GM12801 (cell line): Measurements from ENCODE around the gene SELENOI.

Experiments
- TF ChIP-seq, protein P1 (sequence below): IDR thresholded peaks from one replicate; pipeline ENCODE4 v1.5.1; 2011; ENCODE audit warnings: control low read depth; ENCODE audit not compliant: insufficient read length; ENCODE audit errors: extremely low read depth

The SELENOI gene

DNA sequence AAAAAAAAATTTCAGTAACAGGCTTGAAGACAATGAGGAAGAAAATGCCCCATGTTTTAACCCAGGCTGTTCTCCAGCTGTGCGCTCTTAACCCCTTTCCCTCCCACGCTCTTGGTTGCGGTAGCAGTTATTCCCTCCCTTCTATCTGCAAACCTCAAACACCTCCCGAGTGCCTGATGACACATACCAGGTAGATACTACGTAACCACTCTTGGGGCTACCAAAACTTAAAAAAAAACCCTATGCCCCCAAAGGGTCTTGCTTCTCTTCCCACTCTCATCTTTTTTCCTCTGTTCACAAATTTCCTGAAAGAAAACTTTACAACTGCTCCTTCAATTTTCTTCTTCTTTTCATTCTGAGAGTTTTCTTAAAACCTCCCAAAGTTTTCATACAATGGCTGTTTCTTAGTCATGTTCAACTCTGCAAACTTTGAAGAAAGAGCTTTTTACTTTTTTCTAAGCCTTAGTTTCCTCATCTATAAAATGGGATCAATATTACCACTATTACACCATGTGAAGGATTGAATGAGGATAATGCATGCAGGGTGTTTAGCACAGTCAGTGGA lies 50.9 kb downstream of the SELENOI start:
- TF ChIP-seq, protein P1, sequence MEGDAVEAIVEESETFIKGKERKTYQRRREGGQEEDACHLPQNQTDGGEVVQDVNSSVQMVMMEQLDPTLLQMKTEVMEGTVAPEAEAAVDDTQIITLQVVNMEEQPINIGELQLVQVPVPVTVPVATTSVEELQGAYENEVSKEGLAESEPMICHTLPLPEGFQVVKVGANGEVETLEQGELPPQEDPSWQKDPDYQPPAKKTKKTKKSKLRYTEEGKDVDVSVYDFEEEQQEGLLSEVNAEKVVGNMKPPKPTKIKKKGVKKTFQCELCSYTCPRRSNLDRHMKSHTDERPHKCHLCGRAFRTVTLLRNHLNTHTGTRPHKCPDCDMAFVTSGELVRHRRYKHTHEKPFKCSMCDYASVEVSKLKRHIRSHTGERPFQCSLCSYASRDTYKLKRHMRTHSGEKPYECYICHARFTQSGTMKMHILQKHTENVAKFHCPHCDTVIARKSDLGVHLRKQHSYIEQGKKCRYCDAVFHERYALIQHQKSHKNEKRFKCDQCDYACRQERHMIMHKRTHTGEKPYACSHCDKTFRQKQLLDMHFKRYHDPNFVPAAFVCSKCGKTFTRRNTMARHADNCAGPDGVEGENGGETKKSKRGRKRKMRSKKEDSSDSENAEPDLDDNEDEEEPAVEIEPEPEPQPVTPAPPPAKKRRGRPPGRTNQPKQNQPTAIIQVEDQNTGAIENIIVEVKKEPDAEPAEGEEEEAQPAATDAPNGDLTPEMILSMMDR: no peak

DNA sequence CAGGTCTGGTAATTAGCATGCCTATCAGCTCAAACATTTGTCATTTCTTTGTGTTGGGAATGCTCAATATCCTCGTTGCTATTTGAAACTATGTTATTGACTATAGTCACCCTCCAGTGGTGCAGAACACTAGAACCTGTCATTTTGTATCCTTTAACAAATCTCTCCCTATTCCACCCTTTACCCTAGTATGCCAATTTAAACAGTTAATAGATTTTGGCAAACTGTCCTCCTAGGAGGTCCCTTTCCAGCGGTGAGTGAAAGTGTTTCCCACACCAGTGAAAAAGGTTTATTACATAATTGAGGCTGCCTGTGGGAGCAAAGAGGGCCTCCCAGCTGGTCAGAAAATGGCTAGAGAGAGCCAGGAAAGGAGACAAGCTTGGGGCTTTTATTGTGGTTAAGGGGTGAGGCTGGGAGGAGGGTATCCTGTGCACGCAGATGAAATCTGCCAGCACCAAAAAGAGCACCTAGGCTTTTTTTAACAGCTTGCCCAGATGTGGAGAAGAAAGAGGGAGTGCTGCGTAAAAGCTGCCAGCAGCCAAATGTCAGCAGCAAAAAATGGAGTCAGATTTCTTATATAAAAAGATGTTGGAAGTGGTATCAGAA lies 53.9 kb downstream of the SELENOI start:
- TF ChIP-seq, protein P1: no peak

DNA sequence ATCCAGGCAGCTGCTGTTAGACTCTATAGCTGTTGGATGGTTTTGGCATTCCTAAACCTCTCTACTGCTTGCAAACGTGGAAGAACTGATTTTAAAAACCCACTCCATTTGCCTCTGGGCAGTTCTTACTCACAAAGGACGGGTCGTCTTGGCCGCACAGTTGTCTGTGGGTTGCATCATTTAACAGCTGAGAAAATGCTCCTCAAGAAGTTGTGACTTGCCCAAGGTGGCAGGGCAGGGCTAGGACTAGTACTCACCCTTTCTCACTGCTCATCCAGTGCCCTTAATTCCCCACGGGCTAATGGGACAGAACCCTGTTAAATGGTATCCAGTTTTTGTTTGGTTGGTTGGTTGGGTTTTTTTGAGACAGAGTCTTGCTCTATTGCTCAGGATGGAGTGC lies 54.8 kb downstream of the SELENOI start:
- TF ChIP-seq, protein P1: no peak

DNA sequence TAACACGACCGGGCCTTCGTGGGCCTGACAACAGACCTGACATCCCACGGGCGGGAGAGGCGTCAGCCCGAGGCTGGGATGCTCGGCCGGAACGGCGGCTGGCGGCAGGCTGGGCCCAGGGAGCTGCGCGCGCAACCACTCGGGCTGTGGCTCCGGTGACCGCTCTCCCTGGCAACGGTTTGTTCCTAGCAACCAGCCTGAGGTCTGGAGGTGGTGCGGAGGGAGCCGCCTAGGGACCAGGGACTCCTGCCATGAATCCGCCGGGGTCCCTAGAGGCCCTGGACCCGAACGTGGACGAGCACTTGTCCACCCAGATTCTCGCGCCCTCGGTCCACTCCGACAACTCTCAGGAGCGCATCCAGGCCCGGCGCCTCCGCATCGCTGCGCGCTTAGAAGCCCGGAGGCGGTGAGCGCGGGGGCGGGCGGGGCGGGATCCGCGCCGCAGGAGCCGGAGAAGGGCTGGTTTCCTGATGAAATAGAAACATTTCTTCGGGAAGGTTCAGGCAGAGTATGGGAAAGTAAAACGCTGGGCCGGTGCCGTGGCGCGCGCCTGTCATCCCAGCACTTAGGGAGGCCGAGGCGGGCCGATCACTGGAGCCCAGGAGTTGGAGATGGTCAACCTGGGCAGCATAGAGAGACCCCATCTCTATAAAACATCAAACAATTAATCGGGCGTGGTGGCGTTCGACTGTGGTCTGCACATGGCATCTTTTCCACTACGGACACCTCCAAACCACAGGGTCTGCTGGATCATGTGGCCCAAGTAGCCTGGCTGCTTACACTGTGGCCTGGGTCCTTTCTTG lies 56.0 kb downstream of the SELENOI start, which contains the start of gene DRC1:
DRC1 (plus strand) TSS at position 182 of the 803 bp plus-strand sequence; CDS start at position 252, 70 bp downstream.
- TF ChIP-seq, protein P1: no peak

DNA sequence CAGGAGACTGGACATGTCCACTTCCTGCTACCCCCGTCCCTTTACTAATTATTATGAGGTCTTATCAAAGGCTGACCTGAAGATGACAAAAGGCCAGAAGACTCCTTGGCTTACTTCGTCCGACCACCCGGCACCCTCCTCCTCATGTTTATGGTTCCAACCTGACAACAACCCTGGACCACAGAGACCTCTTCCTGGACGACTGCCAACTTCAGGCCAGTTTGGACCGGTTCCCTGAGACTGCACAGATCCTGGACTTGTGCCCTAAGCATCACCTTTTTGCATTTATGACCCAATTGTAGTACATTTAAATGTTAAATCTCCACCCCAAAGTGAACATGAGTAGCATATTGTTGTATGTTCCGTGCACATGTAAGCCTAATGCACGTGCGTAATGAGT lies 61.6 kb downstream of the SELENOI start:
- TF ChIP-seq, protein P1: no peak

DNA sequence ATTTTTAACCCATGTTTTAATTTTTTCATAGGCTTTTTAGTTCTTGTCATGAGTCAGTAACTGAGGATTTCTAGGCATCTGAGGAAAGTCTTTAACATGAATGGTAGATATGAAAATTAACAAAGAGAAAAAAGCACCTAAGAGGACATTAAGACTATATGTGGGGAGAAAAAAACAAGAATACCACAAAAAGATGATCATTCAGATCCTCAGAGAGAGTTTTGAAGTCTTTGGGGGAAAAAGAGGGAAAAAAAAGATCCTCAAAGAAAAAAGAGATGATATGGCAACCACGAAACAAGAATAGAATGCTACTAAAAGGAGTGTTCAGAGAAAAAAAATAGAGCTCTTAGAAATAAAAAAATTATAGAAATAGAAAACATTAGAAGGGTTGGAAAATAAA lies 63.8 kb downstream of the SELENOI start:
- TF ChIP-seq, protein P1: no peak

DNA sequence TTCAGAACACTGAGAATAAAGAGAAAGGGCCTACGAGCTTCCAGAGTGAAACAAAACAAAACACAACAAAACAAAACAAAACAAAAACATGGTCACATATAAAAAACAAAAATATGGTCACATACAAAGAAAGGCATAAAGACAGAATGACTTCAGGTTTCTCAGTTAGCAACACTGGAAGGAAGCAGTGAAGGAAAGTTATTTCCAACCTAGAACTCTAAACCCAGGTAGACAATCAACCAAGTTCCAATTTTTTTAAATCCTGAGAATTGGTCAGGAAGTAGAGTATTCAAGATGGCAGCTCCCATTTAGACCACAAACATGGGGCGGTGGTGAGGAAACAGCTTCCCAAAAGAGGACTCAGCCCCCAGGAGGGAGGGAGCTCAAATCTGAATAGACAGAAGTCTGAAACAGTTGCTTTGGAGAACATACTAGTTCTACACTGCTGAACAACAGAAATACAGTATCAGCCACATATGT lies 64.9 kb downstream of the SELENOI start:
- TF ChIP-seq, protein P1: no peak
